LoVo (cell line): Measurements from ENCODE around the gene SAMD3.
A peak's percentile ranks its signal among the peaks of the same experiment; 100 is the strongest.
"Not testable (repeated sequence)": the region's sequence is repeated elsewhere in the genome, so short reads cannot be mapped to it uniquely, and the experiment has no call there.

Experiments used
- DNase-seq: peaks from one replicate; pipeline ENCODE4 v3.0.0-alpha.2; 2016; ENCODE audit warnings: low spot score

SAMD3 gene

DNA sequence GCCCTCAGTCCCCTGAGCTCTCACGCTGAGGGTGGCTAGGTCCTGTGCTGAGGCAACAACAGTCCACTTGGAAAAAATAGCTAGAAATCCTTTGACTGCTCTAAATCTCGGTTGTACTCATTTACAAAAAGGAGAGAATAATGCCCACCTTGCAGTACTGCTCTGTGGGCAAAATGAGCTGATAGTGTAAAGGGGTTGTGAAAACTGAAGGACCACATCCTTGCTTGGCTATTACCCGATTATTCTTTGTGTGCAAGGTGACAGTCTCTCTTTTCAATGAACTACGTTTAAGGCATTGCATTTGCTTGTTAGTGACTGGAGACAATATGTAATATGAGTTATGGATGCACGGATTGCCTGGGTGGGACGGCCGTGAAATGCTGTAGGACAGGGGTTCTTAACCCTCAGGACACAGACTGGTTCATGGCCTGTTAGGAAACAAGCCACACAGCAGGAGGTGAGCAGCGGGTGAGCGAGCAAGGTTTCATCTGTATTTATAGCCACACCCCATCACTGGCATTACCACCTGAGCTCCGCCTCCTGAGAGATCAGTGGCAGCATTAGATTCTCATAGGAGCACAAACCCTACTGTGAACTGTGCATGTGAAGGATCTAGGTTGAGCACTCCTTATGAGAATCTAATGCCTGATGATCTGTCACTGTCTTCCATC lies 14.6 kb downstream of the SAMD3 start:
- no peak for DNase-seq

- DNase-seq, result no peak
These were observed 16.3 kb downstream of the SAMD3 start for GRCh38 chr6:130206479-130206878.

DNA sequence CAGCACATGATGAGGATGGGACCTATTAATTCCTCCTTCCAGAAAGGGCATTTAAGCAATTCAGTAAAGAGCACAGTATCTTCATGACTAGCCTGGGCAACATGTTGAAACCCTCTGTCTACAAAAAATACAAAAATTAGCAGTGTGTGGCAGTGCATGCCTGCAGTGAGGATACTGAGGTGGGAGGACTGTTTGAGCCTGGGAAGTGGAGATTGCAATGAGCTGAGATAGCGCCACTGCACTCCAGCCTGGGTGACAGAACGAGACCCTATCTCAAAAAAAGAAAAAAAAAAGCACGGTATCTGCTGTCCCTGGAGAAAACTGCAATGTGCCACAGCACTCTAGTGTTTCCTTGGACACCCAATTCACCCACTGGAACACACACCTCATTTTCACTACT lies 18.4 kb downstream of the SAMD3 start:
- no peak for DNase-seq

DNA sequence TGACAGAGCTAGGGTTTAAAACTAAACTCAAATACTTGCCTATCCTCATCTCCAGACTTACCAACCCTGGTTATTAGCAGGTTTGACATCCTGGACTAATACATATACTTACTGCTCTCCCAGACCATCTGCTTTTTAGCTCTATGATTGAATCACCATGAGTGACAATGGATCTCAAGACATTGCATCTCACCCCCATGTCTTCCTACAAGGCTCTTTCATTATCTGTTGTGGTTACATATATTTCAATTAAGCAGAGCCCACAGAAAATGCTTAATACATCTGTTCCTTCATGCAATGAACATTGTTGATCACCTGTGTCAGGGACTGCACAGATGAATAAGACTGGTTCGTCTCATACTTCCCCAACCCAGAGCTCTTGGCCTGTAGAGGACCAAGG lies 19.4 kb downstream of the SAMD3 start:
- DNase-seq, result no peak

- no peak for DNase-seq
These were observed 20.0 kb downstream of the SAMD3 start for GRCh38 chr6:130202782-130203181.

DNA sequence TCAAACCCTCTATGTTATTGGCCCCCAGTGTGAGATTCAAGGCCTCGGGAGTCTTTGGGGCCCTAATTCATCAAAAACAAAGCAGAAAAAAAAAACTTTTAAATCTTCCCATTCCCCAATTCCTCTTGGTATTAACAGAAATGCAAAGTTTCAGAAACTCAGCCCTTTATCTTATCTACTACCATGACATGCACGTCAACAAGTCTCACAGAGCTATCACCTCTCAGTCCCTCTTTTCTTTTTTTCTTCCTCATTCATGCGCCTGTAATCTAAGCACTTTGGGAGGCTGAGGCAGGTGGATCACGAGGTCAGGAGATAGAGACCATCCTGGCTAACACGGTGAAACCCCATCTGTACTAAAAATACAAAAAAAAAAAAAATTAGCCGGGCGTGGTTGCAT lies 22.7 kb downstream of the SAMD3 start:
- no peak for DNase-seq

GRCh38 chr6:130198483-130199035 lies 24.2 kb downstream of the SAMD3 start:
- DNase-seq, result no peak

DNA sequence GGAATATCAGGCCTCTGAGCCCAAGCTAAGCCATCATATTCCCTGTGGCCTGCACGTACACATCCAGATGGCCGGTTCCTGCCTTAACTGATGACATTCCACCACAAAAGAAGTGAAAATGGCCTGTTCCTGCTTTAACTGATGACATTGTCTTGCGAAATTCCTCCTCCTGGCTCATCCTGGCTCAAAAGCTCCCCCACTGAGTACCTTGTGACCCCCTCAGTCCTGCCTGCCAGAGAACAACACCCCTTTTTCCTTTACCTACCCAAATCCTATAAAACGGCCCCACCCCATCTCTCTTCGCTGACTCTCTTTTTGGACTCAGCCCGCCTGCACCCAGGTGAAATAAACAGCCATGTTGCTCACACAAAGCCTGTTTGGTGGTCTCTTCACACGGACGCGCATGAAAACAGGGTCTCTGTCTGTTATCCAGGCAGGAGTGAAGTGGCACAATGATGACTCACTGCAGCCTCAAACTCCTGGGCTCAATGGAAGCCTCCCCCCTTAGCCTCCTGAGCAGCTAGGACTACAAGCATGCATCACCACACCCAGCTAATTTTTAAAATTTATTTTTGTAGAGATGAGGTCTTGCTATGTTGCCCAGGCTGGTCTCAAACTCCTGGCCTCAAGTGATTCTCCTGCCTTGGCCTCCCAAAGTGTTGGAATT lies 24.8 kb downstream of the SAMD3 start:
- DNase-seq, result not testable (repeated sequence)

DNA sequence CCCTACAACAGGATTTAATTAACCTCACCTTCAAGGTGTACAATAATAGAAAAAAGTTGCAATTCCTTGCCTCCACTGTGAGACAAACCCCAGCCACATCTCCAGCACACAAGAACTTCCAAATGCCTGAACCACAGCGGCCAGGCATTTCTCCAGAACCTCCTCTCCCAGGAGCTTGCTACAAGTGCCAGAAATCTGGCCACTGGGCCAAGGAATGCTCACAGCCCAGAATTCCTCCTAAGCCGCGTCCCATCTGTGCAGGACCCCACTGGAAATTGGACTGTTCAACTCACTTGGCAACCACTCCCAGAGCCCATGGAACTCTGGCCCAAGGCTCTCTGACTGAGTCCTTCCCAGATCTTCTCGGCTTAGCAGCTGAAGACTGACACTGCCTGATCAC lies 28.3 kb downstream of the SAMD3 start:
- DNase-seq, result not testable (repeated sequence)

GRCh38 chr6:130190701-130191690 lies 31.8 kb downstream of the SAMD3 start:
- DNase-seq, result no peak

GRCh38 chr6:130189531-130190397 lies 33.0 kb downstream of the SAMD3 start:
- DNase-seq, result no peak

- DNase-seq, result no peak
These were observed 34.4 kb downstream of the SAMD3 start for GRCh38 chr6:130188207-130188899.

DNA sequence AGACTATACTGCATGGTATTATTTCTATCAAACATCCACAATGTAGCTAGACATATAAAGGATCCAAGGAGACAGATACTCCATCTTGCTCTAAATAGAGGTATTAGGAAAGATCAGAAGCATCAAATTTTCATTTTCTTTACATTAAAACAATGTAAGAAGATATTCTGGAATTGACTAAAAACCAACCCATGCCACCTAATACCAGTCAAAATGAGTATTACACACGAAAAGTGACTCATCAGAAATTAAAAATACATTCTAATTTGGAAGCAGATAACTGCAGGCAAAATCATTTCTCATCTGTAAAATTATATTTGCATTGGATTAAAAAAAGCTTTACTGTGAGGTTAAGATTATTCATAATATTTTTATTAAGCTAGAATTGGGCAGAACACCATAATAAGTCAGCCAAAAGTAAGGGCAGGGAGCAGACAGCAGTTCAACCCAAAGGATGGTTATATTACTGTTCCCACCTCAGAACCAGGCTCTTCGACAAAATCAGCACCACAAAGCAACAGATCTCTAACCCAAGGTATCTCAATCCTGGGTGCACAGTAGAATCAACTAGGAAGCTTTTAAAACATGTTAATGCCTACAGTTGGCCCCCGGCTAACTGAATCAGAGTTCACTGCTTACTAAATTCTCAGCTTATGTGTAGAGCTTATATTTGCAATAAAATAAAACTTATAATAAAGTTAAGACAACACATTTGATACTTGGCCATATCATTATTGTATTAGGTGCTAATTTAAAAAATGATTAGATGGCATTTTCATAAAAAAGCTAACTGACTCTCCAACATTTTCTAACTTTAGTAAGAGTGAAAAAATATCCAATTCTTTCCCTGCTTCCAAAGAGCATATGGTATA lies 35.2 kb downstream of the SAMD3 start:
- no peak for DNase-seq

DNA sequence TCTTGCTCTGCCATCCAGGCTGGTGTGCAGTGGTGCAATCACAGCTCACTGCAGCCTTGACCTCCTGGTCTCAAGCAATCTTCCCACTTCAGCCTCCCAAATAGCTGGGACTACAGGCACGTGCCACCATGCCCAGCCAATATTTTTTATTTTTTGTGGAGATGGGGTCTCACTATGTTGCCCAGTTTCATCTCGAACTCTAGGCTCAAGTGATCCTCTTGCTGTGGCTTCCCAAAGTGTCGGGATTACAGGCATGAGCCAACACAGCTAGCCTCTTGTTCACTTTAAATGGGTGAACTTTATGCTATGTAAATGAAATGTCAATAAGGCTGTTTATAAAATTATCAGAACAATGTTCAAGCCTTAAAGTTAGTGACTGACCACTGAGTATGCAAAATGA lies 37.1 kb downstream of the SAMD3 start:
- no peak for DNase-seq

- DNase-seq, result no peak
These were observed 39.2 kb downstream of the SAMD3 start for GRCh38 chr6:130183271-130184222.

- DNase-seq, result no peak
These were observed 40.3 kb downstream of the SAMD3 start for GRCh38 chr6:130182466-130182865.

DNA sequence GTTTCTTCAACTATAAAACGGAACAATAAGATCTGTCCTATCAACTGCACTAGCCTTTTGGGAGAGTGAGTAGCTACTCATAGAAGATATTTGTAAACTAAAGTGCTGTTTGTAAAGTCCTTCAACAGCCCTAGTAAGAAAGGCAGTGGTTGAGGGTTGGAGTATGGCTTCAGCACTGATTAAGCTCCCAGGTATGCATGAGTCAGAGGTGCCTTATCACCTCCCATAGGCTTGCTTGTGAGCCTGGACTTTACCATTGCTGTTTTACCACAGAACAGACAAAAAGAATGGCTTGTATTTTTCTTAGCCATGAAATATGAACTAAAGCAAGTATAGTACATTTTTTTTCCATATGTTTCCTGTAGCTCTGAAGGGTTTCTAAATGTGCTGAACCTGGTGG lies 44.1 kb downstream of the SAMD3 start:
- peak; percentile 83 for DNase-seq

GRCh38 chr6:130176378-130176777 lies 46.4 kb downstream of the SAMD3 start:
- no peak for DNase-seq
